B cell (primary cell): ENCODE measurements around the gene FAM222A.

Experiments used
- CTCF ChIP-seq: fragments of 200-600 bp; IDR thresholded peaks from one replicate; pipeline ENCODE4 v1.8.0; 2022; ENCODE audit warnings: antibody characterized with exemption, mild to moderate bottlenecking
- EZH2 ChIP-seq: IDR thresholded peaks from 2 replicates; pipeline ENCODE4 v1.6.1; 2012; ENCODE audit warnings: borderline replicate concordance, low read depth, mild to moderate bottlenecking, moderate library complexity, low read length; ENCODE audit not compliant: insufficient read depth, poor library complexity, severe bottlenecking

- peak; percentile 80 for TF ChIP-seq CTCF
- TF ChIP-seq EZH2 = no peak
Measured at GRCh38 chr12:109775172-109775881, 61.7 kb downstream of the FAM222A start.
